ENCODE results near the gene IFT122.

Gene IFT122

GRCh38 chr3:129519449-129519848 is 79.4 kb downstream of the IFT122 start:
- no peaks in the 10 kb centered on the region for H3K36me3 ChIP-seq (replicated peaks)
- H3K9me3 ChIP-seq, result no peaks in the 10 kb centered on the region
- DNase-seq (ENCODE audit: low spot score in 2 of 2), result no peak
- H3K4me3 ChIP-seq, result no peak overlapping the region
- H3K4me1 ChIP-seq, result no peaks in the 10 kb centered on the region
- no peaks in the 10 kb centered on the region for H3K27me3 ChIP-seq (ENCODE audit: low read depth)
- in situ Hi-C loops (cut with MboI; ENCODE audit: low sequenced_read_pairs), result no loop called here

- no peaks in the 10 kb centered on the region for H3K4me1 ChIP-seq
- H3K4me3 ChIP-seq, result no peak overlapping the region
- in situ Hi-C loops (cut with MboI; ENCODE audit: low sequenced_read_pairs), result no loop called here
- H3K27me3 ChIP-seq (ENCODE audit: low read depth), result no peaks in the 10 kb centered on the region
- no peak for DNase-seq (ENCODE audit: low spot score in 2 of 2)
- no peaks in the 10 kb centered on the region for H3K9me3 ChIP-seq
- H3K36me3 ChIP-seq (replicated peaks), result no peaks in the 10 kb centered on the region
Observed at GRCh38 chr3:129519896-129520715, 80.1 kb downstream of the IFT122 start.

- H3K4me3 ChIP-seq, result no peak overlapping the region
- H3K36me3 ChIP-seq (replicated peaks), result no peaks in the 10 kb centered on the region
- H3K4me1 ChIP-seq, result no peaks in the 10 kb centered on the region
- no peaks in the 10 kb centered on the region for H3K27me3 ChIP-seq (ENCODE audit: low read depth)
- no peak for DNase-seq (ENCODE audit: low spot score in 2 of 2)
- in situ Hi-C loops (cut with MboI; ENCODE audit: low sequenced_read_pairs), result no loop called here
- no peaks in the 10 kb centered on the region for H3K9me3 ChIP-seq
Observed at GRCh38 chr3:129520960-129521359, 80.9 kb downstream of the IFT122 start.

GRCh38 chr3:129521611-129522010 is 81.6 kb downstream of the IFT122 start:
- in situ Hi-C loops (cut with MboI; ENCODE audit: low sequenced_read_pairs), result no loop called here
- H3K27me3 ChIP-seq (ENCODE audit: low read depth), result no peaks in the 10 kb centered on the region
- H3K36me3 ChIP-seq (replicated peaks), result no peaks in the 10 kb centered on the region
- DNase-seq (ENCODE audit: low spot score in 2 of 2), result no peak
- no peaks in the 10 kb centered on the region for H3K9me3 ChIP-seq
- no peak overlapping the region for H3K4me3 ChIP-seq
- no peaks in the 10 kb centered on the region for H3K4me1 ChIP-seq

- H3K36me3 ChIP-seq (replicated peaks), result no peaks in the 10 kb centered on the region
- H3K9me3 ChIP-seq, result no peaks in the 10 kb centered on the region
- H3K4me3 ChIP-seq, result no peak overlapping the region
- no peaks in the 10 kb centered on the region for H3K4me1 ChIP-seq
- no peak for DNase-seq (ENCODE audit: low spot score in 2 of 2)
- no peaks in the 10 kb centered on the region for H3K27me3 ChIP-seq (ENCODE audit: low read depth)
- in situ Hi-C loops (cut with MboI; ENCODE audit: low sequenced_read_pairs), result no loop called here
Observed at GRCh38 chr3:129522953-129523352, 82.9 kb downstream of the IFT122 start.

GRCh38 chr3:129524081-129524480 is 84.1 kb downstream of the IFT122 start:
- Histone ChIP-seq H3K9me3 (no peaks in the 10 kb centered on the region), H3K27me3 (ENCODE audit: low read depth) (no peaks in the 10 kb centered on the region), H3K4me1 (no peaks in the 10 kb centered on the region), H3K4me3 (no peak overlapping the region), H3K36me3 (replicated peaks) (no peaks in the 10 kb centered on the region)
- DNase-seq (ENCODE audit: low spot score in 2 of 2), result no peak
- in situ Hi-C loops (cut with MboI; ENCODE audit: low sequenced_read_pairs), result no loop called here

GRCh38 chr3:129525341-129525968 is 85.4 kb downstream of the IFT122 start:
- in situ Hi-C loops (cut with MboI; ENCODE audit: low sequenced_read_pairs), result no loop called here
- no peak for DNase-seq (ENCODE audit: low spot score in 2 of 2)
- Histone ChIP-seq H3K36me3 (replicated peaks) (no peaks in the 10 kb centered on the region), H3K9me3 (no peaks in the 10 kb centered on the region), H3K4me1 (no peaks in the 10 kb centered on the region), H3K4me3 (no peak overlapping the region), H3K27me3 (ENCODE audit: low read depth) (no peaks in the 10 kb centered on the region)

GRCh38 chr3:129526121-129526900 is 86.3 kb downstream of the IFT122 start:
- Histone ChIP-seq H3K4me3 (no peak overlapping the region), H3K9me3 (no peaks in the 10 kb centered on the region), H3K4me1 (no peaks in the 10 kb centered on the region), H3K27me3 (ENCODE audit: low read depth) (no peaks in the 10 kb centered on the region), H3K36me3 (replicated peaks) (no peaks in the 10 kb centered on the region)
- in situ Hi-C loops (cut with MboI; ENCODE audit: low sequenced_read_pairs), result no loop called here
- no peak for DNase-seq (ENCODE audit: low spot score in 2 of 2)

- H3K9me3 ChIP-seq, result no peaks in the 10 kb centered on the region
- H3K4me3 ChIP-seq, result no peak overlapping the region
- in situ Hi-C loops (cut with MboI; ENCODE audit: low sequenced_read_pairs), result no loop called here
- H3K27me3 ChIP-seq (ENCODE audit: low read depth), result no peaks in the 10 kb centered on the region
- H3K4me1 ChIP-seq, result no peaks in the 10 kb centered on the region
- no peaks in the 10 kb centered on the region for H3K36me3 ChIP-seq (replicated peaks)
- no peak for DNase-seq (ENCODE audit: low spot score in 2 of 2)
Observed at GRCh38 chr3:129527262-129527661, 87.2 kb downstream of the IFT122 start.

GRCh38 chr3:129528589-129529100 is 88.6 kb downstream of the IFT122 start, which contains the start of gene RHO:
RHO (plus strand) TSS chr3:129528639; CDS start chr3:129528734, 95 bp downstream.
- no peaks in the 10 kb centered on the region for H3K9me3 ChIP-seq
- H3K27me3 ChIP-seq (ENCODE audit: low read depth), result no peaks in the 10 kb centered on the region
- in situ Hi-C loops (cut with MboI; ENCODE audit: low sequenced_read_pairs), result no loop called here
- no peak for DNase-seq (ENCODE audit: low spot score in 2 of 2)
- H3K4me1 ChIP-seq, result no peaks in the 10 kb centered on the region
- no peaks in the 10 kb centered on the region for H3K36me3 ChIP-seq (replicated peaks)
- H3K4me3 ChIP-seq, result no peak within 1 kb of the TSS

GRCh38 chr3:129529436-129530210 is 89.6 kb downstream of the IFT122 start:
- Histone ChIP-seq H3K4me1 (no peaks in the 10 kb centered on the region), H3K36me3 (replicated peaks) (no peaks in the 10 kb centered on the region), H3K4me3 (no peak overlapping the region), H3K27me3 (ENCODE audit: low read depth) (no peaks in the 10 kb centered on the region), H3K9me3 (no peaks in the 10 kb centered on the region)
- in situ Hi-C loops (cut with MboI; ENCODE audit: low sequenced_read_pairs), result no loop called here
- no peak for DNase-seq (ENCODE audit: low spot score in 2 of 2)

GRCh38 chr3:129530251-129530791 is 90.3 kb downstream of the IFT122 start:
- in situ Hi-C loops (cut with MboI; ENCODE audit: low sequenced_read_pairs), result no loop called here
- H3K4me3 ChIP-seq, result no peak overlapping the region
- H3K36me3 ChIP-seq (replicated peaks), result no peaks in the 10 kb centered on the region
- H3K4me1 ChIP-seq, result no peaks in the 10 kb centered on the region
- DNase-seq (ENCODE audit: low spot score in 2 of 2), result no peak
- no peaks in the 10 kb centered on the region for H3K9me3 ChIP-seq
- no peaks in the 10 kb centered on the region for H3K27me3 ChIP-seq (ENCODE audit: low read depth)

- DNase-seq (ENCODE audit: low spot score in 2 of 2), result no peak
- Histone ChIP-seq H3K4me3 (no peak overlapping the region), H3K4me1 (no peaks in the 10 kb centered on the region), H3K36me3 (replicated peaks) (no peaks in the 10 kb centered on the region), H3K9me3 (no peaks in the 10 kb centered on the region), H3K27me3 (ENCODE audit: low read depth) (no peaks in the 10 kb centered on the region)
- in situ Hi-C loops (cut with MboI; ENCODE audit: low sequenced_read_pairs), result no loop called here
Observed at GRCh38 chr3:129530821-129531220, 90.8 kb downstream of the IFT122 start.

All from HAP-1 (cell line).